ENCODE measurements around the gene CCDC30.

DNA sequence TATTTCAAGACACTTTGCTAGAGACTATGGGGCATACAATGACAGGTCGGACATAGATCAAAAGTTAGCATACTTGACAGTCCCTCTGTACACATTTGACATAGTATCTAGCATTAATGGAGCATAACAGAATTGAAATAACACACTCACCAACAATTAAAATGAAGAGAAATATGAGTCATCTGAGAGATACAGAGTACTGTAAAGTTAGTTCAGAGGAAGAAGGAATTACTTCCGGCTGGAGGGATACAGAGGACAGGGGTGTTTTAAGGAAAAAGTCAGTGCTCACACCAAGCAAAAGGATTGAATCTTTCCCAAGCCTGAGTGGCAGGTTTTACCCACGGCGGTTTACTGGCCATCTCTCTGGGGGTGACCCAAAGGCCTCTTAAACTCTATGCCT, 9.7 kb upstream of the CCDC30 start:
- TF ChIP-seq EZH2 (IDR thresholded peaks at IDR 0.05; ENCODE audit: insufficient read depth, poor library complexity, severe bottlenecking) (no peak), EZH2phosphoT487 (IDR thresholded peaks at IDR 0.05; ENCODE audit: insufficient read depth, low read depth) (no peak)
